ENCODE results near the gene DXO. TPM values are rescaled to one million over a fixed set of nuclear protein-coding genes. Genes with fewer than 3 reads are reported as not detected.
"Not testable (repeated sequence)": the region's sequence is repeated elsewhere in the genome, so short reads cannot be mapped to it uniquely, and the experiment has no call there.

Gene DXO
- total RNA-seq, 1 donor from 2014 or later: 28.7 TPM

DNA sequence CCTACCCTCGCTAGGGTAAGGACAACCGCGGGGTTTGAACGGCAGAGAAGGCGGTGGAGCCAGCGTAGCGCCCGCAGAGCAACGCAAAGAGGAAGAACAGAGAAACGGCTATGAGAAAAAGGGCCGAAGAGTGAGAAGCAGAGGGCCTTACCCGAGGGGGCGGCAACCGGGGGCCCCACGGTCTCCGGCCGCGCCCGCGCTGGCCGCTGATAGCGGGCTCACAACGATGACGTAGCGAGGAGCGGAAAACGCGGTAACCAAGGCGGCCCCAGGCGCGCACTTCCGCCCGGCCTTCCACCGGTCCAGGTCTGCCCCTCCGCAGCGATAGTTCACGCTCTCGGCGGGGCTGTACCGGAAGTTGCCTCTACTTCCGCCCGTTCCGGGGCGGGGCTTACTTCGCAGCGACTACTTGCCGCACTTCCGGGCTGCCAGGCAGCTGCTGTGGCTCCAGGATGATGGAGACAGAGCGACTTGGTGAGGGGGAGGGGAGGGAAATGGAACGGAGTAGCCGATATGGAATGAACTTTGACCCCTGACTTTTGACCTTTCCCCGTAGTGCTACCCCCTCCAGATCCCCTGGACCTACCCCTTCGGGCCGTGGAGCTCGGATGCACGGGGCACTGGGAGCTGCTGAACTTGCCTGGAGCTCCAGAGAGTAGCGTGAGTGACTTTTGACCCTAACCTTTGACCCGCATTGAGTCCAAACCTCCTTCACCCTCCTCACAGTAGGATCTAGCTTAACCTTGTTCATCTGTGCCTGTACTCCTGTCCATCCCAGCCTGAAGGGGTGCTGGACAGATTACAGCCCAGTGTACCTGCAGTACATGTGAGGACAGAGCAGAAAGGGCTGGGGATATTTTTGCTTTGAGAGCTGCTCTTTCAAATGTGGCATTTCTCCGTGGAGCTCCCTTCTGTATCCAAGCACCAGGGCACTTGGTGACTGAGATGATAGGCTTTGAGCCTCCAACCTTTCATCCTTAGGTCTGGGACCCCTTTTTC lies 12.9 kb downstream of the DXO start, which contains the start of the genes NELFE and SKIC2:
NELFE (minus strand) TSS at position 231 of the 999 bp plus-strand sequence. CDS start 525 bp downstream, outside the sequence.
SKIC2 (plus strand) TSS at position 435 of the 999 bp plus-strand sequence; CDS start at position 453, 18 bp downstream.
- DNase-seq (ENCODE audit: low read depth): peak; percentile 99

DNA sequence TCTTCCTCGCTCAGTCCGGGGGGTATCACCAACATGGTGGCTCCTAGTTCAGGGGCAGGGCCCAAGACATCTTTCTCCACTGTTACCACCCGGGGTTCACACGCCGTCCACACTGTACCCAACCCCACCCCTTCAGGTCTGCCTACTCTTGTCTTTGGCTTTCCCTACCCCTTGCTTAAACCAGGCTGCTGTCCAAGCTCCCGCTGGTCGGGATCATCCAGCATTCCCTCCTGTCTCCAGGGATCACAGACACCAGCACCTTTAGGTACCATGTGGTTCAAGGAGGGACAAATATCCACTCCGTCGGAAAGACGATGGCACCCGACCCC lies 13.6 kb downstream of the DXO start:
- no peak for DNase-seq (ENCODE audit: low read depth)

DNA sequence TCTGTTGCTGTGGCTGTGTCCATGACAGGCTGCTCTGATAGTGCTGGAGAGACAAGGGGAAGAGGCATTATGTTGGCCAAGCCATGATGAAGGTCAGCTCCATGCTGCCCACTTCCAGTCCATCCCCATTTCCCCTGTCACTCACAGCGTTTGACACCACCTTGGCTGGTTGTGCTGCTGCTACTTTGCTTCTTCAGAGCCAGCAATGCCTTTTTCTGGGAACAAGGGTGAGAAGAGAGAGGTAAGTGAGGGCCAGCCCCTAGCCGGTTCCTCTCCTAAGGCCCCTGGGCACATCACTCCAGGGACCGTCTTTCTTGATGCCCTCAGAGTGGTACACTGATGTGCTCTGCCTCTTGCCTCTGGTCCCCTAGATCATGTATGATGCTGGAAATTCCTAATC lies 15.1 kb downstream of the DXO start:
- DNase-seq (ENCODE audit: low read depth): no peak

DNA sequence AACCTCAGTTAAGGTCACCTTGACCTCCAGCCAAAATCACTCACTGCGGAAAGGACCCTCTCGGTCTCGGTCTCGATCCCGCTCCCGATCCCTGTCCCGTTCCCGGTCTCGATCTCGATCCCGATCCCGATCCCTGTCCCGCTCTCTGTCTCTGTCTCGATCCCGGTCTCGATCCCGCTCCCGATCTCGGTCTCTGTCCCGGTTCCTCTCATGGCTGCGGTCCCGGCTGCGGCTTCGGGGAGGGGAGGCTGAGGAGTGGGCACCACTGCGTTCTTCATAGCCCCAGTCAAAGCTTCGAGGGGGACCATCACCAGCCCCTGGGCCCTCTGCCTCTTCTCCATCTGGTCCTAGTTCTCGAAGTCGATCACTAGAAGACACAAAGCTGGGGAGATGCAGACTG lies 17.4 kb downstream of the DXO start:
- no peak for DNase-seq (ENCODE audit: low read depth)

DNA sequence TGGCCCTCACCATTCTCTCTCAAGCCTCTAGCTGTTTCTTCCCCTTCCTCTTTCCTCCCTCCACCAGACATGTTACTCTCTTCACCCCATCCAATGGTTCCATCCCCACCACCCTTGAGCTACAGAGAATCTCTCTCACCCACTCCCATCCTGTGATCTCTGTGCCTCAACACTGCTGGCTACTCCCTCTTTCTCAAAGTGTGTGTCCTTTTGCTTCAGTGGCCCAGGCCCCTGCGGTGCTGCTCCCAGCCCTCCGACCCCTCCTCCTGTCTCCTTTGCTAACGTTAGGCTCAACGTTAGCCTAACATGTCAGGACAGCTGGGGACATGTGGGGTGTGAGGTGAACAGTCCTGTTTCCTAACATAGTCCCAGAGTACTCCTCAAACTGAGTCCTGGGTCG lies 19.0 kb downstream of the DXO start:
- no peak for DNase-seq (ENCODE audit: low read depth)

GRCh38 chr6:31952140-31952805 lies 19.7 kb downstream of the DXO start:
- DNase-seq (ENCODE audit: low read depth): peak; percentile 78

GRCh38 chr6:31949926-31950548 lies 21.9 kb downstream of the DXO start:
- DNase-seq (ENCODE audit: low read depth): no peak

DNA sequence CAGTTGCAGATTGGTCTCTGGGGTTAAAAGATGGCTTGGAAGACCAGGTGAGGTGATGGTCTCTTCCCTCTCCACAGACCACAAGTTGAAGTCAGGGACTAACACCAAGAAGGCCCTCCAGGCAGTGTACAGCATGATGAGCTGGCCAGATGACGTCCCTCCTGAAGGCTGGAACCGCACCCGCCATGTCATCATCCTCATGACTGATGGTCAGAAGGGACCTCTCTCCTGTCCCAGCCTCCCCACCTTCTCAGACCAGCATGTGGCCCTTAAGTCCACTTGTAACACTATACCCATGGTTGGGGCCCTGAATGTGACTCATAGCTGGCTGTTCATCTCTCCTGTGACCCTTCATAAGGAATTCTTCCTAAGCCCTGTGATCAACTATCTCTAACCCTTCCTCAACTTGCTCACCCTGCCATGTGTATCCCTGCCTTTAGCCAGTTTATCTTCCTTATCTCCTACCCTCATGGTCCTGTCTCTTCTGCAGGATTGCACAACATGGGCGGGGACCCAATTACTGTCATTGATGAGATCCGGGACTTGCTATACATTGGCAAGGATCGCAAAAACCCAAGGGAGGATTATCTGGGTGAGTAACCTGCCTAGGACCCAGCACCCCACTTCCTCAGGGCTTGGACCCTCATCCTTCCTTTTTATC lies 23.1 kb downstream of the DXO start:
- no peak for DNase-seq (ENCODE audit: low read depth)

- DNase-seq (ENCODE audit: low read depth): no peak
These were observed 23.6 kb downstream of the DXO start for GRCh38 chr6:31948306-31948705.

DNA sequence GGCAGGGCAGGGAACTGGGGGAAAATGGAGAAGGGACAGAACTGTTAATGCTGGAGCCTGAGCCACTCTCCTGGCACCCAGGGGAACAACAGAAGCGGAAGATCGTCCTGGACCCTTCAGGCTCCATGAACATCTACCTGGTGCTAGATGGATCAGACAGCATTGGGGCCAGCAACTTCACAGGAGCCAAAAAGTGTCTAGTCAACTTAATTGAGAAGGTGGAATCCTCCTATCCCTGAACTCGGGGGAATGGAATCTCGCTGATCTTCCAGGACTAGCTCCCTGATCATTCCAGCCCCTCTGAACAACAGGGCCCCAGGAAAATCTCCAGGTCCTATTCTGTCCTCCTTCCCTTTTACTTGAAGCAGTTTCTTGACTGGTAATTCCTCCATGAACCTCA lies 24.1 kb downstream of the DXO start:
- no peak for DNase-seq (ENCODE audit: low read depth)

- no peak for DNase-seq (ENCODE audit: low read depth)
These were observed 24.8 kb downstream of the DXO start for GRCh38 chr6:31947070-31947675.

DNA sequence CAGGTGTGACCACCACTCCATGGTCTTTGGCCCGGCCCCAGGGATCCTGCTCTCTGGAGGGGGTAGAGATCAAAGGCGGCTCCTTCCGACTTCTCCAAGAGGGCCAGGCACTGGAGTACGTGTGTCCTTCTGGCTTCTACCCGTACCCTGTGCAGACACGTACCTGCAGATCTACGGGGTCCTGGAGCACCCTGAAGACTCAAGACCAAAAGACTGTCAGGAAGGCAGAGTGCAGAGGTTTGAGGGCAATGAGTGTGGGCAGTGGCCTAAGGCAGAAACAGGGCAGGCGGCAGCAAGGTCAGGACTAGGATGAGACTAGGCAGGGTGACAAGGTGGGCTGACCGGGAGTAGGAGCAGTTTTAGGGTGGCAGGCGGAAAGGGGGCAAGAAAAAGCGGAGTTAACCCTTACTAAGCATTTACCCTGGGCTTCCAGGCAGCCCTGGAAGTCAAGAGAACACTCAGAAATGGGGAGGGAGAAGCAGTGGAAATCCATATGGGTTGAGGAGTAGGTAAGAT lies 25.5 kb downstream of the DXO start:
- no peak for DNase-seq (ENCODE audit: low read depth)

GRCh38 chr6:31945507-31946369 lies 26.2 kb downstream of the DXO start, which contains the start of gene CFB:
TSS of gene CFB (plus strand) at chr6:31946095. CDS start at chr6:31946222, 127 bp downstream.
- peak; percentile 66 for DNase-seq (ENCODE audit: low read depth)

DNA sequence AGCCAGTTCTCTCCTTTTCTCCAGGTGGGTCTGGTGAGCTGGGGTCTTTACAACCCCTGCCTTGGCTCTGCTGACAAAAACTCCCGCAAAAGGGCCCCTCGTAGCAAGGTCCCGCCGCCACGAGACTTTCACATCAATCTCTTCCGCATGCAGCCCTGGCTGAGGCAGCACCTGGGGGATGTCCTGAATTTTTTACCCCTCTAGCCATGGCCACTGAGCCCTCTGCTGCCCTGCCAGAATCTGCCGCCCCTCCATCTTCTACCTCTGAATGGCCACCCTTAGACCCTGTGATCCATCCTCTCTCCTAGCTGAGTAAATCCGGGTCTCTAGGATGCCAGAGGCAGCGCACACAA lies 26.8 kb downstream of the DXO start:
- DNase-seq (ENCODE audit: low read depth): no peak

- DNase-seq (ENCODE audit: low read depth): no peak
These were observed 28.2 kb downstream of the DXO start for GRCh38 chr6:31943742-31944141.

DNA sequence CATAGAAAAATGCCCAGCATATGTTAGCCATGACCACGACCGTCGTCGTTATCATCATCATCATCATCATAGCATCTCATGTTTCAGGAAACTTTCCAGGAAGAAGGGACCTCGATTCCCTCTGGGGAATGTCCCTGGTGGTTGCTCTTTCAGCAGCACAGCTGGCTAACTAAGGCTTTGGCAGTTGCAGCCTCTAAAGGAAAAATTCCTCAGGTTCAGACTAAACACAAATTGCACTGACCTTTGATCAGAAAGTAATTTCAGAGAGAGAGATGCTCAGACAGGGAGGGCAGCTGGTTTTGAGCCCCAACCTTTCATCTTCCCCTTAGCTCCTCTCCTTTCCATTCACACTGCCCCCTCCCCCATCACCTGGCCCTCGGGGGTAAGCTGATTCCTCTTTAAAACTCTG lies 31.7 kb downstream of the DXO start:
- peak; percentile 41 for DNase-seq (ENCODE audit: low read depth)

- no peak for DNase-seq (ENCODE audit: low read depth)
These were observed 36.1 kb downstream of the DXO start for GRCh38 chr6:31935823-31936222.

DNA sequence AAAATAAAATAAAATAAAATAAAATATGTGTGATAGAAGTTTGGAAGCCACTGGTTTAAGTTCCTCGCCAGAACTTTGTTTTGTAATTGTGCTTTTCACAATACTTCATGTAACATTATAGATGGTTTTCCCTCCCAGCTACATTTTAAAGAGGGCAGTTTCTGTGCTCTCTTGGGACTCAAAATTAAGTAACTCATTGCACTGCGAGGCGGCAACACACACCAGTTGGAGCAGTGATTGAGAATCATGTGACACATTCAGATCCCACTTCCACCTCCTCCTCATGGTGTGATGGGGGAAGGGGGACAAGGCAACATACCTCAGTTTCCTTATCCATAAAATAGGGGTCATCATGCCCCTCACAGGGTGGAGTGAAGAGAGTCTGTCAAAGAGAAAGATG lies 36.9 kb downstream of the DXO start:
- no peak for DNase-seq (ENCODE audit: low read depth)

GRCh38 chr6:31933537-31933936 lies 38.4 kb downstream of the DXO start:
- DNase-seq (ENCODE audit: low read depth): no peak

GRCh38 chr6:31932137-31932536 lies 39.8 kb downstream of the DXO start:
- DNase-seq (ENCODE audit: low read depth): not testable (repeated sequence)
